Measurements from ENCODE around the gene HOXD13.

The HOXD13 gene

DNA sequence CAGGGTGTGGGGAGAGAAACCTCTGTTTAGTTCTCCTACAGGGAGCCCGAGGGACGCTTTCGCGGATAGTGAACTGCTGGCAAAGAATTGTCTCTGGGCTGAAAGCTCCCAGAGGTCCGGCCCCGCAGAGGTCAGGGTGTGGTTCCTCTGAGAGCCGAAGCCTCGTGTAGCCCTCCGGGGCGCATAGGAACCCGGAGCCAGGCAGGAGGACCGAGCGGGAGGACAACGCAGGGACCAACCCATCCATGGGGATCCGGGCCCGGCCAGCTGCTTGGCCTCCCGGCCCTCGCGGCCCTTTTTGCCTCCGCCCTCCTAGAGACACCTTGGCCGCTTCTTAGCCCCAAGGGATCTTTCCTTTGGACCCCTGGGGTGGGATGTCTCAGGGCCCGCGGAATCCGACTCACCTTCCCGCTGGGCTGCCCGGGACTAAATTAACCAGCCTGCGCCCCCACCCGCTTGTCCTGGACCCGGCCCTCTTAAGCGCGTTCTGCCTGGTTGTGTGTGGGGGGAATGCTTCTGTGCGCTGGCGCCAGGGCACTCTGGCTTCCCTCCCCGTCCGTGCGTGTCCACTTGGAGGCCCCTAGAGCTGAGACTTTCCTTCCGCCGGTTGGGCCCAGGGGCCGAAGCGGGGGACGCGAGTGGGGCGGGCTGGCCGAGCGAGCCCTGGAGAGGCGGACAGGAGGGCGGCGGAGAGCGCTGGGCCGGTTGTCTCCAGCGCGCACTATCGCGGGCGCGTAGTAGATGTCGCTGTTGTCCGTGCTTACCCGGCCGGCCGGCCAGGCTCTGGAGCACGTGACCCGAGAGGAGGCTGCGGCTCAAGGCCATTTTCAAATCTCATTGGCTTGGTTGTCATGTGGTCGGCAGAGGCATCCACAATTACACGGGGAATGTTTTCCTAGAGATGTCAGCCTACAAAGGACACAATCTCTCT lies 23.6 kb downstream of the HOXD13 start, which contains the start of gene HOXD10:
Gene HOXD10, plus strand, starts transcription at position 896 of the 931 bp plus-strand sequence. CDS start 56 bp downstream, outside the sequence.
- H3K36me3 Mint-ChIP-seq: no peaks in the 10 kb centered on the region
- H3K4me3 Mint-ChIP-seq: no peak within 1 kb of the TSS
- ATAC-seq: no peak
- DNase-seq (ENCODE audit: low spot score in 2 of 2): no peak
- H3K27ac Mint-ChIP-seq: no peak within 1 kb of the TSS
- H3K9me3 Mint-ChIP-seq: no peaks in the 10 kb centered on the region
- H3K4me1 Mint-ChIP-seq: peaks cover 12% of the 10 kb centered on the region

DNA sequence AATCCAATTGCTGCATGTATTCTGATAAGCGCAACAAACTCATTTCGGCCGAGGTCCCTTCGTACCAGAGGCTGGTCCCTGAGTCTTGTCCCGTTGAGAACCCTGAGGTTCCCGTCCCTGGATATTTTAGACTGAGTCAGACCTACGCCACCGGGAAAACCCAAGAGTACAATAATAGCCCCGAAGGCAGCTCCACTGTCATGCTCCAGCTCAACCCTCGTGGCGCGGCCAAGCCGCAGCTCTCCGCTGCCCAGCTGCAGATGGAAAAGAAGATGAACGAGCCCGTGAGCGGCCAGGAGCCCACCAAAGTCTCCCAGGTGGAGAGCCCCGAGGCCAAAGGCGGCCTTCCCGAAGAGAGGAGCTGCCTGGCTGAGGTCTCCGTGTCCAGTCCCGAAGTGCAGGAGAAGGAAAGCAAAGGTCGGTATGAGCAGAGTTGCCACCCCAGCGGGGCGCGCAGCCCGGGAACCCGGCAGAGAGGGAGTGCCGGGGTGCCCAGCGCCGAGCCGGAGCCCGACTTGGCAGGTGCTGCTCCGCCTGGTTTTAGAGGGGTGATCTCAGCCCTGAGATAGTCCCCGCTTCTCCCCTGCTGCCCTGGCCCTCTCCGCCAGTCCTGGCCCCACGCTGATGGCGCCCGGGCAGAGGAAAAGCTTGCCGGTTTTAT lies 24.8 kb downstream of the HOXD13 start:
- Mint-ChIP-seq H3K36me3 (no peaks in the 10 kb centered on the region), H3K9me3 (no peaks in the 10 kb centered on the region), H3K27ac (no peak overlapping the region), H3K4me3 (no peak overlapping the region), H3K4me1 (peaks cover 12% of the 10 kb centered on the region)
- DNase-seq (ENCODE audit: low spot score in 2 of 2) (no peak), ATAC-seq (no peak)

DNA sequence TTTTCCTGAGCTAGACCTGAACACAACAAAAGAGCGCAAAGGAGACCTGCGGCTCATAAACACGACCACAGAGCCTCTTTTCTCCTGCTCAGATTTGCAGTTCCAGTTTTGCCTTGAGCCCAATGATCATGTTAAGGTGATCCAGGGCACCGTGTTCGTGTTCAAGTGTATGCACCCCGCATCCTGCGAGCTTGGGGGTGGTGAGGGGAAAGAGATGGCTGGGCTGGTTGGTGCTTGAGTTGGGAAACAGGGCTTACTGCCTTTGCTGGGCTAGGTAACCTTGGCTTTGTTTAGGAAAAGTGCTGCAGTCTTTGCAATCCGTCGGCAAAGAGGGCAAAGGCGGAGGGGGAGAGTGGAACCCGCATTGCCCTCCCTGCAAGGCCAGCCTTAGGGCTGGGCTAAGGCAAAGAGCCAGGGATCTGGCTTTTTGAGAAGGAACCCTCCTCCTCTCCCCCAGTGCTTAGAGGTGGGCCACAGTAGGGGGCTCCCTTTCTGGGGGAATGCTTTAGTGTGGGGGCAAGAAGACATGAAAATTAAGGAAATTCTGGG lies 25.4 kb downstream of the HOXD13 start:
- no peak for ATAC-seq
- H3K36me3 Mint-ChIP-seq: peaks cover under 1% of the 10 kb centered on the region
- peaks cover 12% of the 10 kb centered on the region for H3K4me1 Mint-ChIP-seq
- H3K27ac Mint-ChIP-seq: no peak overlapping the region
- H3K9me3 Mint-ChIP-seq: no peaks in the 10 kb centered on the region
- no peak for DNase-seq (ENCODE audit: low spot score in 2 of 2)
- no peak overlapping the region for H3K4me3 Mint-ChIP-seq

DNA sequence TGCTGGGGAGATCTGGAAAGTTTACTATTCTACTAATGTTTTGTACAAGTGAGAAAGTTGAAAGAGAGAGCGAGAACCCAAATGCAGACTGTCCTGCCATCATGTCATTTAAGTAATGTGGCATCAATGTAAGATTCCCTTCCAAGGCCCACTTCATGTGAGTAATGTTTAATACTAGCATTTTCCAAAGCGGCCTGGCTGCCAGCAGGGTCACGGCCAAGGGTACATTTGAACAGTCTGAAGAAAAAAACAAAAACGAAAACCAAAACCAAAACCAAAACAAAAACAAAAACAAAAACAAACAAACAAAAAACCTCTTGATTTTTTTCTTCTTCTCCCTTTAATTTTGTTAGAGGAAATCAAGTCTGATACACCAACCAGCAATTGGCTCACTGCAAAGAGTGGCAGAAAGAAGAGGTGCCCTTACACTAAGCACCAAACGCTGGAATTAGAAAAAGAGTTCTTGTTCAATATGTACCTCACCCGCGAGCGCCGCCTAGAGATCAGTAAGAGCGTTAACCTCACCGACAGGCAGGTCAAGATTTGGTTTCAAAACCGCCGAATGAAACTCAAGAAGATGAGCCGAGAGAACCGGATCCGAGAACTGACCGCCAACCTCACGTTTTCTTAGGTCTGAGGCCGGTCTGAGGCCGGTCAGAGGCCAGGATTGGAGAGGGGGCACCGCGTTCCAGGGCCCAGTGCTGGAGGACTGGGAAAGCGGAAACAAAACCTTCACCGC lies 26.2 kb downstream of the HOXD13 start:
- H3K36me3 Mint-ChIP-seq: peaks cover 9% of the 10 kb centered on the region
- peak overlapping the region; percentile 20 for H3K4me3 Mint-ChIP-seq
- H3K27ac Mint-ChIP-seq: no peak overlapping the region
- H3K4me1 Mint-ChIP-seq: peaks cover 15% of the 10 kb centered on the region
- no peaks in the 10 kb centered on the region for H3K9me3 Mint-ChIP-seq
- ATAC-seq: no peak
- DNase-seq (ENCODE audit: low spot score in 2 of 2): no peak

DNA sequence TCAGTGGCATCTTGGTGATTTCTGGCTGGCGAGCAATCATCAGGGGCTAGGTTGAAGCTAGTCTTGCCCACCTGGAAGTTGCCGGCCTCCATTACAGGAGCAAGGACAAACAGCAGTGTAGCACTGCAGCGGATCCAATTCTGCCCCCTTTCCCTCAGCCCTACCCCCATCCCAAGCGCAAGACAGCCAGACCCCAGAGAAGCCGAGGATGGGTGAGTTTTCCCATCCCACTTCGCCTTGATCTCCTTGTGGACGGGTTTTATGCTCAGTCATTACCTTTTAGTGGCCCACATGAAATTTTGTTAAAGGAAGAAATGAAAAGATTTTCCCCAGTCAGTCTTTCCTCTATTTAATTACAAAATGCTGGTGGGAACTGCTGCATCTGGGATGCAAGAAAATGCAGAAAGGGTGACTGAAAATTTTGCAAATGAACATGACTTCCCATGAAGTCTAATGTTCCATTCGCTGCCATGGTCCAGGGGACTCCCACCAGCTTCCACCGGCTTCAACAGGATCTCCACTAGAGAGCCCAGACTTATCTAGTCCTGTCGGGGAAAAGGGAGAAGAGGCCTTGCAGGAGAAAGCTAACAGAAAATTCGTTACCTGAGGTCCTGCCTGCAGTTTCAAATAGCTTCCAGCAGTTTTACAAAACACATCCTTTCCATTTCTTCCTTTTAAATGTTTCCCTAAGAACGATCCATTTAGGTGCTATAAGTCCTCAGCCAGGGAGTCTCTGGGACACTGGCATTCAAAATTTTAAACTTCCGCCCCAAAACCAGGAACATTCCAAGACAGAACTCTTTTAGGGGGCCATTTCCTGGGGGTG lies 28.1 kb downstream of the HOXD13 start:
- Mint-ChIP-seq H3K4me1 (peaks cover 19% of the 10 kb centered on the region), H3K9me3 (no peaks in the 10 kb centered on the region), H3K27ac (no peak overlapping the region), H3K36me3 (peaks cover 9% of the 10 kb centered on the region), H3K4me3 (no peak overlapping the region)
- no peak for DNase-seq (ENCODE audit: low spot score in 2 of 2)
- no peak for ATAC-seq

DNA sequence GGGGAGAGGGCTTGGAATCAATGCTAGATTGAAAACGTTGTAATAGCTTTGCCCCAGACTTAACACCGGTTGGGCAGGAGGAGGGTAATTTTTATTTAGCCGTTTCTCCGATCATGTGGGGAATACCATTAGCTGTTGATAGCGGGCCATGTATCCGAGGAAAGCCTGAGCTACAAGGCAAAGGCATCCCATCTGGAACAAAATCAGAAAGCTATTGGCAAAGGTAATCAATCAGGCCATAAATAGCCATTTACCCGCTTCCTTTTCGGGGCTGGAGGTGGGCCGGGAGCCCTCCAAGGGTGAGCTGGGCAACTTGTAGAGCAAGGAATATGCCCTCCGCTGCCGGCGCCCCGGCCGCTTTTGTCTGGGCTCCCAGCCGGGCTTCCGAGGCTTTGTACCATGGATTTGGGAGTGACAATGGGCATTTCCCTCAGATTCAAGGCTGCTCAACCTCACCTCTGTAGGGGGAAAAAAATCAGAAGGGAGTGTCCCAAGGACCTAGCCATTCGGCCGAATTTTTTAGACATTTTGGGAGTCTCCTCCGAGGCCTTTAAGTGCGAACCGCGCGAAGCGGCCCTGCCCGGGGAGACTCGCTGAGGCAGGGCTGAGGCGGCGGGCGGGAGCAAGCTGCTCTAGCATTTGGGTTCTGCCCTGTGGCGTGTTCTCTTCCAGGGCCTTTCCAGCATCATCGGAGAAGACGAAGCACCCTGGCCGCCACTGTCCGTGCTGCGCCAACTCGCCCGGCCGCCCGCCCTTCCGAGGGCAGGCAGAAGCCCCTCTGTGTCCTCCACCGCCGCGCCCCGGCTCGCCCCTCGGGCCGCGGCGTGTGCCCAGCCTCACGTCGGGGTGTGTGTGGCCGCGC lies 28.9 kb downstream of the HOXD13 start:
- Mint-ChIP-seq H3K36me3 (peaks cover 9% of the 10 kb centered on the region), H3K4me1 (peaks cover 19% of the 10 kb centered on the region), H3K9me3 (no peaks in the 10 kb centered on the region), H3K4me3 (no peak overlapping the region), H3K27ac (no peak overlapping the region)
- ATAC-seq (no peak), DNase-seq (ENCODE audit: low spot score in 2 of 2) (no peak)

DNA sequence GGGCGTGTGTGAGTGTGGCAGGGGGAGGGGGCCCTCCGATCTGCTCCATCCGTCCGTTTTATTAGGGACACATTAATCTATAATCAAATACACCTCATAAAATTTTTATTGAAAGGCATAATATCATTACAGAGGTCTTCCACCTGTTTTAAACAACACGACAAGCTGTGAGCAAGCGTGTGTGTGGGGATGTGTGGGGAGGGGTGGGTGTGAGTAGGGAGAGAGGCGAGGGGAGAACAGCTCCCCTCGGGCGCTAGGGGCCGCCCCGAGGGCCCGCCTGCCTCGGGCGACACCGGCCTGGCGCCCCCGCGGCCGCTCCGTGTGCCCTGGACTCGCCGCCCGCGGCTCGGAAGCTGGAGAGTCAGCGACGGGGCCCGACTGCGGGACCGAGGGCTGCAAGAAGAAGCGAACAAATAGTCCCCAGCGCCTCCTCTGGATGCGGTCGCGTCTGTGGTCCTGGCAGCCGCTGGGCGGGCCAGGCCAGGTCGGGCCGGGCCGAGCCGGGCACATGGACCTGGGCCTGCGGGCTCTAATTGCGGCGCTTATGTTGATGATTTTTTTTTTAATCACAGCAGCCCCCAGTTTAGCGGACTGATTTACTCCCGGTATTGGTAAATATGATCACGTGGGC lies 29.6 kb downstream of the HOXD13 start:
- Mint-ChIP-seq H3K4me3 (no peak overlapping the region), H3K27ac (no peak overlapping the region), H3K4me1 (peaks cover 19% of the 10 kb centered on the region), H3K36me3 (peaks cover 9% of the 10 kb centered on the region), H3K9me3 (no peaks in the 10 kb centered on the region)
- DNase-seq (ENCODE audit: low spot score in 2 of 2) (no peak), ATAC-seq (no peak)

DNA sequence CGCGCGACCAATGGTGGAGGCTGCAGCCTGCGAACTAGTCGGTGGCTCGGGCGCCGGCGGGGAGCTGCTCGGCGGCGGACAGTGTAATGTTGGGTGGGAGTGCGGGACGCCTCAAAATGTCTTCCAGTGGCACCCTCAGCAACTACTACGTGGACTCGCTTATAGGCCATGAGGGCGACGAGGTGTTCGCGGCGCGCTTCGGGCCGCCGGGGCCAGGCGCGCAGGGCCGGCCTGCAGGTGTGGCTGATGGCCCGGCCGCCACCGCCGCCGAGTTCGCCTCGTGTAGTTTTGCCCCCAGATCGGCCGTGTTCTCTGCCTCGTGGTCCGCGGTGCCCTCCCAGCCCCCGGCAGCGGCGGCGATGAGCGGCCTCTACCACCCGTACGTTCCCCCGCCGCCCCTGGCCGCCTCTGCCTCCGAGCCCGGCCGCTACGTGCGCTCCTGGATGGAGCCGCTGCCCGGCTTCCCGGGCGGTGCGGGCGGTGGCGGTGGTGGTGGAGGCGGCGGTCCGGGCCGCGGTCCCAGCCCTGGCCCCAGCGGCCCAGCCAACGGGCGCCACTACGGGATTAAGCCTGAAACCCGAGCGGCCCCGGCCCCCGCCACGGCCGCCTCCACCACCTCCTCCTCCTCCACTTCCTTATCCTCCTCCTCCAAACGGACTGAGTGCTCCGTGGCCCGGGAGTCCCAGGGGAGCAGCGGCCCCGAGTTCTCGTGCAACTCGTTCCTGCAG lies 30.3 kb downstream of the HOXD13 start, which contains the start of gene HOXD9:
Gene HOXD9, plus strand, starts transcription at position 37 of the 728 bp plus-strand sequence. Its CDS starts 50 bp downstream, at position 87.
- H3K4me3 Mint-ChIP-seq: peak within 1 kb of the TSS; percentile 9
- H3K9me3 Mint-ChIP-seq: no peaks in the 10 kb centered on the region
- DNase-seq (ENCODE audit: low spot score in 2 of 2) (no peak), ATAC-seq (peak; percentile 31)
- peaks cover 9% of the 10 kb centered on the region for H3K36me3 Mint-ChIP-seq
- peaks cover 19% of the 10 kb centered on the region for H3K4me1 Mint-ChIP-seq
- no peak within 1 kb of the TSS for H3K27ac Mint-ChIP-seq

DNA sequence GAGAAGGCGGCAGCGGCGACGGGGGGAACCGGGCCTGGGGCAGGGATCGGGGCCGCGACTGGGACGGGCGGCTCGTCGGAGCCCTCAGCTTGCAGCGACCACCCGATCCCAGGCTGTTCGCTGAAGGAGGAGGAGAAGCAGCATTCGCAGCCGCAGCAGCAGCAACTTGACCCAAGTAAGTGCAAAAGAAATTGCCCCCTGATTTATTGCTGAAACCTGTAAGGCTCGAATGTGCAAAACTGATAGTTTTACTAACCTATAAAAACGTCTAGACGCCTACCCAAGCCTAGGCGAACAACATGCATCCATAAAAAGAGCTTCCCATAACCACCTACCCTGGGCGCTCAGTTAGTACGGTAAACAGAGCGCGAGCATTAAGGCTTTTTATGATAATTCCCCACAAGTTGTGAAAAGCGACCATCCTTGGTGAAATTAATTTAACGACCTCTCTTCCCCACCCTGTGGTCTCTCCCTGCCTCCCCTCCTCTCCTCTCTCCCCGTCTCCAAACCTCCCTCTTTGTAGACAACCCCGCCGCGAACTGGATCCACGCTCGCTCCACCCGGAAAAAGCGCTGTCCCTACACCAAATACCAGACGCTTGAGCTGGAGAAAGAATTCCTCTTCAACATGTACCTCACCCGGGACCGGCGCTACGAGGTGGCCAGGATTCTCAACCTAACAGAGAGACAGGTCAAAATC lies 31.0 kb downstream of the HOXD13 start:
- ATAC-seq: no peak
- H3K9me3 Mint-ChIP-seq: no peaks in the 10 kb centered on the region
- no peak for DNase-seq (ENCODE audit: low spot score in 2 of 2)
- no peak overlapping the region for H3K27ac Mint-ChIP-seq
- H3K4me3 Mint-ChIP-seq: peak overlapping the region; percentile 9
- H3K36me3 Mint-ChIP-seq: peaks cover 15% of the 10 kb centered on the region
- H3K4me1 Mint-ChIP-seq: peaks cover 18% of the 10 kb centered on the region

DNA sequence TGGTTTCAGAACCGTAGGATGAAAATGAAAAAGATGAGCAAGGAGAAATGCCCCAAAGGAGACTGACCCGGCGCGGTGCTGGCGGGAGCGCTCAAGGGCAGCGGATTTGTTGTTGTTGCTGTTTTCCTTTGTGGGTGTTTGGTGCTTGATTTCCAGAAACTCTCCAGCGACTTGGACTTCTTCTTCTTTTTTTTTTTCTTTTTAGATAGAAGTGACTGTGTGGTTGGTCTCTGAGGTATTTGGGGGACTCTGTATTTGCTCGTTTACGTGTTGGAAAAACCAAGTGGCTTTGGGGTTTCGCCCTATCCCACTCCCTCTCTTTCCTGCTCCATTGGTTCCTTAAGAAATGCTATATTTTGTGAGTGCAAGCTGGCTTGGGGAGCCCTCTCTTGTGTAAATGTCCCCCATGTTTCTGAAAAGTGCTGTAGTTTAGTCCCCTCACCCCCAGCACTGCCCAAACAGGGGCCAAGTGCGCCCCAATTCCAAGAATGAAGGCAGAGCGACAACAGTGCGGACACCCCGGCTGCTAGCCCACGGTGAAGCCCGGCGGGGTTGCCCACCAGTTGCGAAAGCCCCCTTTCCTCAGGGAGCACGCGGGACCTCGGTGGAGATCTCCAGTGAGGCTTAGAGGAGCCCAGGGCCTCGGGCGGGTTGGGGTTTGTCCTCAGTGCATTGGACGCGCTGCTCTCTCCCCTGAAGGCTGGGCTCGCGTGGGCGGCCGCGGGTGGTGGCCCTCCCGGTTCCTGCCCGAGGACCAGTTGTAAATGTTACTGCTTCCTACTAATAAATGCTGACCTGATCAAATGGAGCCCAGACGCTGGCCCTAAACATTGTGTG lies 31.8 kb downstream of the HOXD13 start:
- H3K4me3 Mint-ChIP-seq: peak overlapping the region; percentile 9
- no peak for DNase-seq (ENCODE audit: low spot score in 2 of 2)
- H3K4me1 Mint-ChIP-seq: peaks cover 19% of the 10 kb centered on the region
- H3K9me3 Mint-ChIP-seq: no peaks in the 10 kb centered on the region
- peaks cover 15% of the 10 kb centered on the region for H3K36me3 Mint-ChIP-seq
- ATAC-seq: no peak
- no peak overlapping the region for H3K27ac Mint-ChIP-seq

DNA sequence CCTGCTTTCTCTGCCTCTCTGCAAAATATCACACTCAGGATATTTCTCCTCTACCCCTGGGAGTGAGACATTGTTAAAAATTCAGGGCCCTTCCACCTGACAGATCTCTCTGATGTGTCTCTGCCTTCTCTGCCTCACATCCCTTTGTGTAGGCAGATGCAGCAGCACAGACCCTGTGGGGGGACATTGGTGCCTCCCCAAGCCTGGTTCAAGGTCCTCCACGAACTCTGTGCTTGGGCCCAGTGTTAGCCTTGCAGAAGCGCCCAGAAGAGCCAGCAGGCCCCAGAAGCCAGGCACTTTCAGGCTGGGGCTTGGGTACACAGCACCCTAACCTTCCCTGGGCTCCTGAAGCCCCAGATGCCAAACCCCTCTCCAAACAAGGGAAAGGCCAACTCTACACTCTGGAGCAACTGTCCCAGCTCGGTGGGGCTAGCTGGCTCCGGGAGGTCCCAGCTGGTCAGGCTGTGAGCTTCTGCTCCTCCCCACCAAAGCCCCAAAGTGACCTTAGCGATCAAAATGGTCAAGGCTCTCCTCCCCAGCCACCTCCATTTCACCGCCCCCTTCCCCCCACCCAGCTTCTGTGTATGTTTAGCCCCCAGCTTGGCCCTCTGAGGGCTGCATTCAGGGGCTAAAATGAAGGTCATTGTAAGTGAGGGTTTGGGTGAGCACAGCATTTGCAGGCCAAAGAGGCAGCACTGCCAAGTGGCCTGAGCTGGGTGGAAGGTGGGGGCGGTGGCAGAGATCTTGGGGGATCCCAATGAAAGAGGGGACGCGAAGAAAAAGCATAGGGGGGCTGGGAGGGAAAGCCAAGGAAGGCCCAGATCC lies 32.6 kb downstream of the HOXD13 start:
- no peak for ATAC-seq
- Mint-ChIP-seq H3K36me3 (peaks cover 15% of the 10 kb centered on the region), H3K4me3 (no peak overlapping the region), H3K4me1 (peaks cover 19% of the 10 kb centered on the region), H3K27ac (no peak overlapping the region), H3K9me3 (no peaks in the 10 kb centered on the region)
- DNase-seq (ENCODE audit: low spot score in 2 of 2): no peak

All from stimulated activated effector memory CD8-positive, alpha-beta T cell treated with anti-CD3 and anti-CD28 coated beads, Interleukin-12 subunit alpha, Interleukin-12 subunit beta, amount 100 ng/mL, for 72 hours (primary cell).